HuH-7 (cell line): ENCODE measurements around the gene HSD17B10.
"Not testable (repeated sequence)": the region's sequence is repeated elsewhere in the genome, so short reads cannot be mapped to it uniquely, and the experiment has no call there.

Source experiments
- DNase-seq: peaks from one replicate; pipeline ENCODE4 v3.0.0; 2011; ENCODE audit warnings: low spot score

The HSD17B10 gene

DNA sequence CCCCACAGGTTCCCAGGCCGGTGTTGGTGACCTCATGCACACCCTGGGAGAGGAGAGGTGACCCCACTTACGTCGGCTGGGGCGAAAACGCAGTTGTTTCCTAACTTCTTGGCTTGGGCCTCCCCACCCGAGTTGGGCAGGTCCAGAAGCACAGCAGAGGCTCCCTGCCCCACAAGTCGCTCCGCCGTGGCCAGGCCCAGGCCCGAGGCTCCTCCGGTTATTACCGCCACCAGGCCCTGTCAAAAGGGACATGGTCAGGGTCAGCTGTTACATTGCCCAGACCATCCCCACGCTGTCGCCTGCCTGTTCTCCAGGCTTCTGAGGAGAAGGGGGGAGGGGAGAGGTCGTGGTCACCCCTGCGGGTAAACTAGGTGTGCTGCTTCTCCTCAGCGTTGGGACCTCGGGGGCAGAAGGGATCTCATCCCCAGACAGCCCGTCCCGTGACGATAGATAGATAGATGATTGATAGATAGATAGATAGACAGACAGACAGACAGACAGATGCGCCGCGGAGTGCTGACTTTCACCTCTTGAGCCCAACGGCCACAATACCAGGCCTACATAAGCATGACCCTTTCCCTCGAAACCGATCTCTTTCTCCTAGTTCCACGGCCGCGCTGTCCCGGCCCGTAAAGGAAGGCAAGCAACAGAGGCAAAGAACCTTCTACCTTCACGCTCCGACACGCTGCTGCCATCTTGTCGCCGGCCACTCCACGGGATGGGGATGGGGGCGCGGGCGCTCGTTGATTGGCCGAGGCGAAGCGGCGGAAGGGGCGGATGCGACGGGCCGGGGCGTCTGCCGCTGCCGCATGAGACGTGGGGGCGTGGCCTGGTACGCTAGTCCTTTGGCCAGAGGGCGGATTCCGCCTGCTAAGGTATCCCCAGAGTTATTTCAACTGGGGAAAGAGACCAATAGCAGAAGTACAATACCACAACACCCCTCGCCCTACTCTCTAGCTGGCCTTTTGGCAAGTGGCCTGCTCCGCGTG is at the start of gene HSD17B10:
HSD17B10 (minus strand) TSS at position 720 of the 989 bp plus-strand sequence; CDS start at position 695, 25 bp downstream.
- peak; percentile 83 for DNase-seq

DNA sequence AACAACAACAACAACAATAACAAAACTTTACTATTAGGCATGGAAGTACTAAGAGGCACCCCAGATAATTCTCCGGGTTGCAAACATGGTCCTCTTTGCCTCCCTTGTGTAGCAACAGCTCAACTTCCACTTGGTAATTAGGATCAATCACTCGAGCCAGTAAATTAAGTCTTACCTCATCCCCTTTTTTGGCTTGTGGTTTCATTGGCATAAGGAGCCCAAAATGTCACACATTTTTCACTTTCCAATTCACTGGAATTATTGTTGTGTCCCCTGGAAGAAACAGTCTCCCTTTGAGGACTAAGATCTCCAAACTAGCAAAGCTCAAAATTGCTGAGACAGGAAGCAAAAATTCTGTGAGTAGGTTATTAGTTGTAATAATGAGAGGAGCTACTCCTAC is 49.2 kb upstream of the HSD17B10 start:
- DNase-seq, result no peak

DNA sequence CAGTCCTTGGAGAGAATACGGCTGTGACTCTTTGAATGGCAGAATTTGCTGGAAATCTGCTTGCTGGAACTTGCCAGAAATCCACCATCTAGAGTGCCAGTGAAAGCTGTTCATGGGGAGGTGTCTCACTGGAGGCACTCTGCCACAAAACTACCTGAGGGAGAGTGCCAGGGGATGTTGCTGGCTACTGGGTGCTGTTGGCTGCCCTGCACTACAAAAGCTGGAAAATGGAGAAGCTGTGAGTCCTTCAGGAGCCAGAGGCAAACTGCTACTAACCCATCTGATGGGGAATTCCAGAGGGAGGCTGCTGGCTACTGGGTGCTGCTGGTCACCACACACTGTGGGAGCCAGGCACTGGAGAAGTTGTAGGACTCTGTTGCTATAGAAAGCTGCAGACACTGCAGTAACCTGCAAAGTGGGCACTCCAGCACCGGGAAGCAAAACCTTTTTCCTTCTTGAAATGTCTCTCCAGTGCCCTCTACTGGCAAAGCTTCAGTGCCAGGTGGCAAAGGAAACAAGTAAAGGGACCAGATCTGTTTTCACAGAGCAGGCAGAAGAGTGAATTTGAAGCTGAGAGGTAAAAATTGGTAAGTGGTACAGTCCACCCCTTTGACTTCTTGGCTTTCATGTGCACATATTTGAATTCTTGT is 47.8 kb upstream of the HSD17B10 start:
- DNase-seq, result peak; percentile 27

DNA sequence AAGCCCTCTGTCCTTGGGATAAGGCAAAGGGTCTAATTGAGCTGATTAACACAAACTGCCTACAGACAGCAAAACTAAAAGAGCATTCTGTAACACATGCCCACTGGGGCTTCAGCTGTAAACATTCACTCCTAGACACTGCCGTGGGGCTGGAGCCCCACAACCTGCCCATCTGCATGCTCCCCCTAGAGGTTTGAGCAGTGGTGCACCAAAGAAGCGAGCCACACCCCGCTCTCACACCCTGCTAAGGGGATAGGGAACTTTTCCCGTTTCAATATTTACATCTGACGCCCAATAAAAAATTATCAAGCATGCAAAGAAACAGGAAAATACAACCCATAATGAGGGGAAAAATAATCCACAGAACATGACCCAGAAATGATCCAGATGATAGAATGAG is 46.9 kb upstream of the HSD17B10 start:
- DNase-seq, result no peak

DNA sequence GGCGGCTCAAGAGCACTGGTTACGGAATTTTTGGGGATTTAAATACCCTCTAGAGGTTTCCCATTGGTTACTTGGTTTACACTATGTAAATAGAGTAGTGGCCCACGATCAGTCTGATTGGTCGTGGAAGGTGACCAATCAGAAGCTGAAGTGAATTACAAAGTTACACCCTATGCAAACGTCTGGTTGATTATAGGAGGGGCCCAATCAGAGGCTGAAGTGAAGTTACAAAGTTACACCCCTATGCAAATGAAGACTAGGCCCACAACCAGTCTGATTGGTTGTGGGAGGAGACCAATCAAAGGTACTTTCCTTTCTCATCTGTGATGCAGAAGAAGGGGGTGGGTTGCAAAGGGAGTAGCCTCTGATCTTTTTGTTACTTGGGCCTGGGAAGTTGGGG is 45.1 kb upstream of the HSD17B10 start:
- no peak for DNase-seq

DNA sequence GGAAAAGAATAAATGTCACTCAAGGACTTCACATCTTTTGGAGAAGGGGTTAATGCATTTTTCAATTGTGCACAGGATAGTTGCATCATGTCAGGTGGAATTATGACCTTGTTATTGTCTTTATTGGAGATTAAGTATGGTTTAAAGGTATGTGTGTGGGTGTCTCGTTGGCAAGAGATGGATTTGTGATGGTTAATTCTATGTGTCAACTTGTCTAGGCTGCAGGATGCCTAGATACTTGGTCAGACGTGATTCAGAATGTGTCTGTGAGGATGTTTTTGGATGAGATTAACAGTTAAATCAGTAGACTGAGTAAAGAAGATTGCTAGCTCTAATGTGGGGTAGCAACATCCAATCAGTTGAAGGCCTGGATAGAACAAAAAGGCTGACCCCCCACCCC is 42.2 kb upstream of the HSD17B10 start:
- DNase-seq, result no peak

DNA sequence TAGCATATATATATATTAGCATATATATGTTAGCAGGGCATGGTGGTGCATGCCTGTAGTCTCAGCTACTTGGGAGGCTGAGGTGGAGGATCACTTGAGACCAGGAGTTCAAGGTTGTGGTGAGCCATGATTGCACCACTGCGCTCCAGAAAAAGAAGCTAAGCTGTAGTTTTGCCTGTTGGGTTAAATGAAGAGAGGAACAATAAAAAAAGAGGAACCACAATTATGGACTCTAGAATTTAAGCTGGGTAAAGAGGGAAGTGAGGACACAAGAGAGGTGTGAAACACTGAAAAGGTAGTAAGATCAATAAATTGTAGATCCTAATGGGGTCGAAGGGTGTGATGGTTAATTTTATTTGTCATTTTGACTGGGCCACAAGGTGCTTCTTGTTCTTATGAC is 40.5 kb upstream of the HSD17B10 start:
- no peak for DNase-seq

DNA sequence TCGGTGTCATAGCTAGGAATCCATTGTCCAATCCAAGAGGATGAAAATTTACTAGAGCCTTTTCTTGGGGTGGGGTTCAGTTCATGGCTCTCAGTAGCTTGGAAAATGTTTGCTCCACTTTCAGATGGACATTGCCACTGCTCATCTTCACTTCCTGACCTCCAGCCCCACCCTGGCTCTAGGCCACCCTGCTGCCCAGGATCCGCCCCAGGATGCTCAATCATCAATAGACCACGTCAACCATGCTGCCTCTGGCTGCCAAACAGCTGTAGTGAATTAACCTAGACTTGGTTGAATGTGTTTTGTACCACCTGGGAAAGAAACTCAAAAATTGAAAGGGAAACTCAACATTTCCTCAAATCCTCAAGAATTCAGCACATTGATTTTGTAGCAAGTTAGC is 37.2 kb upstream of the HSD17B10 start:
- no peak for DNase-seq

DNA sequence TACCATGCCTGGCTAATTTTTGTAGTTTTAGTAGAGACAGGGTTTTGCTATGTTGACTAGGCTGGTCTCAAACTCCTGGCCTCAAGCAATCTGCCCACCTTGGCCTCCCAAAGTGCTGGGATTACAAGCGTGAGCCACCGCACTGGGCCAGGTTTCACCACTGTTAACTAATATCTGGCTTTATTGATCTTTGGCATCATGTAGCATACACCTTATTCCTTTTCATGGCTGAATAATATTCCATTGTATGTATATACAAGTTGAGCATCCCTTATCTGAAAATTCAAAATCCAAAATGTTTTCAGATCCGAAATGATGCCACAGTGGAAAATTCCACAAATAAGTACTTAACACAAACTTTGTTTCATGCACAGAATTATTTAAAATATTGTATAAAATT is 34.5 kb upstream of the HSD17B10 start:
- not testable (repeated sequence) for DNase-seq

DNA sequence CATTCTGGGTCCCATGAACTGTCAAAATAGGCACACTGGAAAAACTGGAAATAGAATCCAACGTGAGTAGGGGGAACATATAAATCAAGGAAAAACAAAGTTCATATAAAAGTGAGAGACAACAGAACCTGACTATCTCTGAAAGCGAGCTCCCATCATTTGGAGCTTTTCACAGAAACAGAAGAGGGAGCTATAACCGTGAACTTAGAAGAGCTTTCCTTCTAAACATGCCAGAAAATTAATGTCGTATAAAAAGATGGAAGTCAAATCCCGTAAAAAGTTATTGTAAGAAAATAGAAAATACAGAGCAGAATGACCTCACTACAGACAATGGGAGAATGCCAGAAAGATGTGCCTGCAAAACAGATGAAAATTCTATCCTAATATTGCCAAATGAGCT is 23.9 kb upstream of the HSD17B10 start:
- no peak for DNase-seq

DNA sequence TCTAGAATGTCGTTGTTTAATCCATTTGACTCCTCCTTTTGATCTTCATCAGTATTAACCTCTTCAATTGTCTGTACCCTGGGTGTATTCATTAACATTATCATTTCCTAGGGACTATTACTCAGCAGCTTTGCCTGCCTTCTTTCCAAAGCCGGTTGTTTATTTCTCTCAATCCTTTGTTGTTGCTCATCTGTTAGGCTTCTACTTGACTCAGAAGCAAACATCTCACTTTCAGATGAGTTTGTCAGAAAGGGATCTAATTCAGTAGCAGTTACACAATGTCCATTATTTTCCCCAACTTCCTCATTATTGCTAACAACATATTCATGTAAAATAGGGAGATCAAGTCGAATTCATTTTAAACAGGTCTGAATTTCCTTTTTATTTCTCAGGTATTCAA is 22.1 kb upstream of the HSD17B10 start:
- DNase-seq, result no peak

DNA sequence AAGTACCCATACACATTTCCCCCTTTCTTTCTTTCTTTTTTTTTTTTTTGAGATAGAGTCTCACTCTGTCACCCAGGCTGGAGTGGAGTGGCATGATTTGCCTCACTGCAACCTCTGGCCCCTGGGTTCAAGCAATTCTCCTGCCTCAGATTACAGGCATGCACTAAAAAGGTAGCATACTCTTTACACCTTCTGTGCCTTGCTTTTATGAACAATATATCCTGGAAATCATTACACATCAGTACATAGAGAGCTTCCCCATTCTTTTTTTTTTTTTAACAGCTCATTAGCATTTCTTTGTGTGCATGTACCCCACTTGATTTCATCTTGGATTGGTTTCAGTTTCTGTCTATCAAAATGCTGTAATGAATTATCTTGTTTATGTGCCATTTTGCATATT is 18.6 kb upstream of the HSD17B10 start:
- no peak for DNase-seq

DNA sequence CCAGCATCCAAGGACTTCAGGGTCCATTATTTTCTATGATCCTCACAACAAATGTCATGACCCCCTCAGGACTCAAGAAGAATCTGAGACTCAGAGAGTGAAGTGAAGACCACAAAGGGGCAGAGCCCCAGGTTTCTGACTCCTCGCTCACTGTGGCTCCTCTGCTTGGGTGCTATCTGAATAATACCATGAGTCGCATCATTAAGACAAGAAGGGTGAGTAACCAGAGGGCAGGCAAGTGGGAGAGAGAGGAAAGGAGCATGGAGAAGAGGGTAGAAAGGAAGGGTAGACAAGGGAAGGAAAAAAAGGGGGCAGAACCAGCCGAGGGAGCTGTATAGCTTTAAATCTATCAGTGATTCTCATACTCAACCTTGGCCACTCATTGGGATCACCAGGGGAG is 15.5 kb upstream of the HSD17B10 start:
- DNase-seq, result no peak

DNA sequence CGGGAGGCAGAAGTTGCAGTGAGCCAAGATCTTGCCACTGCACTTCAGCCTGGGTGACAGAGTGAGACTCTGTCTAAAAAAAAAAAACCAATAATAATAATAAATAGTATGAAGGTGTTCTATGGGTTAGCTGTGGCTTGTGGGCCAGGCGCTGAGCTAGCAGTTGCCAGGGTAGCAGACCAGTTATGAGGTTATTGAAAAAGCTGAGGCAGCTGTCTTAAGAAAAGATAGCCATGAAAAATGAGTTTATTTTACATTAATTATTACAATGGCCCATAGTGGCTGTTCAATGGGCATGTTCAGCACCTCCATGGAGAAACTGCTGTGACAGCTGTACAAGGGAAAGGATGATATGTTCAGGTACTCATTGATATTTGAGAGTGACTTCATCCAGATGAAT is 13.3 kb upstream of the HSD17B10 start:
- DNase-seq, result no peak

DNA sequence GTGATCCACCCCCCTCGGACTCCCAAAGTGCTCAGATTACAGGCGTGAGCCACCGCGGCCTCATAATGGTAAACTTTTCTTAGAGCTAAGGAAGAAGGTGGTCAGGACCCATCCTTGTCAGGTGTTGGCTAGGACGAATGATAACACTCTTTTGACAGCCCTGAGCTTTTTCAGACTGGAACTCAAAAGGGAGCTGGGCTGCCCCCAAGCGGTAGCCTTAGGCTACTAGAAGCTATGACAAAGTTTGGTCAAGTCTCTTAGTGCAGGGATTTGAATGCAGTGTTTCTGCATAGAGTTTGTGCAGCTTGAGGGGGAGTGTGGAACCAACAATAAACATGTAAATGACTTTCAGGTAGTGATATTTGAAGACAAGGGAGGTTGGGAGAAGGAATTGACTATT is 11.8 kb upstream of the HSD17B10 start:
- DNase-seq, result peak; percentile 47

DNA sequence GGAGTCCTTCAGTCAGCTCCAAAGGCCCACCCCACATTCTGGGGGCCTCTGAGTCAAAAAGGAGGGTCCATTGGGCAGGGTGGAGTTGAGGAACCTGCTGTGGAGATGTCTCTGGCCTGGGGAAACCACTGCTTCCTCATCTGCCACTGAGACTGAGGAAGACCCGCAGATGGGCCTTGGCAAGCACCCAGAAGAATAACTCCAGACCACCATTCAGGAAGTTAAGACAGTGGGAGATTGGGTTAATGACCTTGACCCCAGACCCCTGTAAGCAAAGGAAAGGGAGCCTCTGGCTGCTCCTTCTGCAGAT is 8.1 kb upstream of the HSD17B10 start:
- no peak for DNase-seq

DNA sequence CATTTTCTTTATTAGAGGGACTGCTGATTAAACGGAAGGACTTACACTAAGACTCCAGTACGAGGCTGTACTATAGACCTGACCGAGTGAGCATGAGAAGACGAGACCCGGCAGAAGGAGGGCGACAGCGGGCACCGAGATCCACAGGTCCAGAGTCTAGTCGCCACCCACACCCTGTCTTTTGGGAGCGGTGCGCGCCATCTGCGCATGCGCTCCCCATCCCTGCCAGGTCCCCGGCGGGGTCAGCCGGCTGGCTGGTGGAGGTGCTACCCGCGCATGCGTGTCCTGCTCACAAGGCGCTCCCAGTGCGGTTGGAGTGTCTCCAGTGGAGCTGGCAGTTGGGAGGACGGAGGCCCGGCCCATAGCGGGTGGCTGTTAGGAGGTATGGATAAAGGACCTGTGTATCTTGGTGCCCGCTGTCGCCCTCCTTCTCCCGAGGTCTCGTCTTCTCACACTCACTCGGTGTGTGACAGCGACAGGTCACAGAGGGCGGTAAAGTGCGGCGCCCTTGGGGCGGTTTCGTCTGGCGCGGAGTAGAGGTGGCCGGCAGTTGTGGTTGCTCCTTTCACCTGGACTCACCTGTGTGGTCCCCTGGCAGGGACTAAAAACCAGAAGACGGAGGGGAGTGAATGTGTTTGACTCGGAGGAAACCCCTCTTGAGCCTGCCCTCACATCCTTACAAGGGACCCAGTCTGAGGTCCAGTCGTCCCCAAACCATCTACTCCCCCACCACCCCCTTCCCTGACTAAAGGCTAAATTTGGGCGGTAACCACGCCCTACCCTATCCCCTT is 7.6 kb upstream of the HSD17B10 start:
- DNase-seq, result peak; percentile 84

DNA sequence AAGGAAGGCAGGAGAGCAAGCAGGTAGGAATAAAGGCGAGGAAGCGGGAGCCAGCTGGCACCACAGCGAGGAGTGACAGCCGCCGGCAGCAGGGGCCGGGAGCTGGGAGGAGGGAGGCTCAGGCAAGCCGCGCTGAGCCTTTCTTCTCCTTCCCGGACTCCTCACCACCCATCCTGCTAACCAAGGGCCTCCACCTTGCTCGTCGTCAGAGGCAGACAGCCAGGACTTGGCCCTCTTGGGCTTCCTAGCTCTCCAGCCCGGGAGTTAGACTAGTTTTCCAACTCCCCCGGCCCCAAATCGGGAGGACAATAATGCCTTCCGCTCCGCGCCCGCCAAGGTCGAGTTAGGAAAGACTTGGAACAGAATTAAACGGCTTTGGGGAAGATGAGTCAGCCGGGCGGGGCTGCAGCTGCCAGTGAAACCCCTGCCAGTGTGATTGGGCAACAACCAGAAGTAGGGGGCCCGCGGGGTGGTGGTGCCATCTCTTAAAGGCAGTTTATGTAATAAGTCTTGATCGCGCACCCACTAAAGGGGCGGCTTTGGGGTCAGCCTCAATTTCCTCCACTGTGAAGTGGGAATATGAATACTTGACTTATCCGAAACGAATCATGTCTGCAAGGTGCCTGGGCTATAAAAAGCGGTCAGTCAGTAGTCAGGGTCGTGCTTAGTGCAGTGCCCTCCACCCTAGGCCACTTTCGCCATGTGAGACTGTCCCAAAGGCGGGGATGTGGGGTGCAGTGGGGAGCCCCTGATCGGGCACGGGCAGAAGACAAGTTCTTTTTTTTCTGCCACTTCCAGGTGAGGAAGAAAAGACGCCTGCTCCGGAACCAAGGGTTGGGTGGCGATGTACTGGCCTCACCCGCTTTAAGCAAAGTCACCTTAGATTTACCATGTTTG is 6.7 kb upstream of the HSD17B10 start:
- no peak for DNase-seq

DNA sequence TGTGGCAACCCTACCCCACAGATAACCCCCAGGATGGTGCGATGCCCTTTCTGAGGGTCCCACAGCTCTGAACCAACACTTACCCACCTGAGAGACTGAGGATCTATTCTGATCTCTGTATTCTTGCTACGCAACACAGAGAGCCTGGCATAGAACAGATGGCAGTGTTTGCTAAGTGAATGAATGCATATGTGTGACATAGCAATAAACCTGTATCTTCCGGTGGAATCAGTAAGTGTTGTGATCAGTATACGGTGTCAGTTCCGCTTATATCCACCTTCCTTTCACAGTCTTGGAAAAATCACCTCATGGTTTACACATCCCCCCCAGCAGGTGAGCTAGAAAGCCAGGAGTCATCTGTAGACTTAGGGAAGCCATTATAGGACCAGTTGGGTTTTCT is 5.9 kb upstream of the HSD17B10 start:
- DNase-seq, result no peak

DNA sequence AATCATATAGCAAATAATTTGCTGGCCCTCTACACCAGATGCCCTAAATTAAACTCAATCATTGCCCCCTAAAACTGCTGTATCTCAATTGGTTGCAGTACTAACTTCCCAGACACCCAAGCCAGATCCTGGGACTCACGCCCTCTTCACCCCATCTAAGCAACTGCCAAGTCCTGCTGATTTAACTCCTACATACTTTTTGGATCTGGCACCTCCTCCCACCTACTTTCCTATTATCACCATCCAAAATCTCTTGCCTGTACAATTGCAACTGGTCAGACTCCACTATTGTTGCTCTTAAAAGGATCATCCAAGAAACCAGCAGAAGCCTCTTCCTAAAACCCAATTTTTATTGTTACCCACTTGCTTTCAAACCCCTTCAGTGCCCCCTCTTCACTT is 4.7 kb upstream of the HSD17B10 start:
- DNase-seq, result no peak

DNA sequence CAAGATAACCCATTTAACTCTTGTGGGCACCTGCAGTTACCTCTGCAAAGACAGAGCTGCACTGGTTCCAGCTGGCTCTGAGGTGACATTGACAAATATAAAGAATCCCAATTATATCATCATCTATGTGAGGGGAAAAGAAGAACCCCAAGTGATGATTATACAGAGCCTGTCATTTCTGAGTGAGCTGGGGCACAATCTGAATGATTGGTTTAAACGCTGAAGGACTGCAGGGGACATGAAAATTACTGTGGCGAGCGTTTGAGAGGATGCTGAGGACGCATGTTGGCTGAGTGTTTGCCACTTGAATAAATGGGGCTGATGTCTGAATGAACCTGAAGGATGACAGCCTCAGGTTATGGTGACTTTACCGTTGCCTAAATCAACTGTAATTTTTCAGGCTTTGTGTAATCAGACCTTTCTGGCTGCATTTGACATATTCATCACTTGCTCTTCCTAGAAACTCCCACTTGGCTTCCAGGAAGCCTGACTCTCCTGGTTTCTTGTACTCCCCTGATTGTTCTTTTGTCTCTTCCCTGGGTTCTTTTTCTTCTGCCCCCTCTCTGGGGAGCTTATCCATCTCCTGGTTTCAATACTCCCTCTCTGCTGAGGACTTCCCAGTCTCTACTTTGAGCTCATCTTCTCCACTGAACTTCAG is 4.1 kb upstream of the HSD17B10 start:
- DNase-seq, result no peak
